Cerebellar nuclear complex (tissue), 1 donor: ENCODE data around the gene HSPB8.

Experiments used
- DNase-seq, 2 experiments: peaks; one replicate each; lab custom pipeline; 2025; lab: John Stamatoyannopoulos, UW

HSPB8 gene, protein sequence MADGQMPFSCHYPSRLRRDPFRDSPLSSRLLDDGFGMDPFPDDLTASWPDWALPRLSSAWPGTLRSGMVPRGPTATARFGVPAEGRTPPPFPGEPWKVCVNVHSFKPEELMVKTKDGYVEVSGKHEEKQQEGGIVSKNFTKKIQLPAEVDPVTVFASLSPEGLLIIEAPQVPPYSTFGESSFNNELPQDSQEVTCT

DNA sequence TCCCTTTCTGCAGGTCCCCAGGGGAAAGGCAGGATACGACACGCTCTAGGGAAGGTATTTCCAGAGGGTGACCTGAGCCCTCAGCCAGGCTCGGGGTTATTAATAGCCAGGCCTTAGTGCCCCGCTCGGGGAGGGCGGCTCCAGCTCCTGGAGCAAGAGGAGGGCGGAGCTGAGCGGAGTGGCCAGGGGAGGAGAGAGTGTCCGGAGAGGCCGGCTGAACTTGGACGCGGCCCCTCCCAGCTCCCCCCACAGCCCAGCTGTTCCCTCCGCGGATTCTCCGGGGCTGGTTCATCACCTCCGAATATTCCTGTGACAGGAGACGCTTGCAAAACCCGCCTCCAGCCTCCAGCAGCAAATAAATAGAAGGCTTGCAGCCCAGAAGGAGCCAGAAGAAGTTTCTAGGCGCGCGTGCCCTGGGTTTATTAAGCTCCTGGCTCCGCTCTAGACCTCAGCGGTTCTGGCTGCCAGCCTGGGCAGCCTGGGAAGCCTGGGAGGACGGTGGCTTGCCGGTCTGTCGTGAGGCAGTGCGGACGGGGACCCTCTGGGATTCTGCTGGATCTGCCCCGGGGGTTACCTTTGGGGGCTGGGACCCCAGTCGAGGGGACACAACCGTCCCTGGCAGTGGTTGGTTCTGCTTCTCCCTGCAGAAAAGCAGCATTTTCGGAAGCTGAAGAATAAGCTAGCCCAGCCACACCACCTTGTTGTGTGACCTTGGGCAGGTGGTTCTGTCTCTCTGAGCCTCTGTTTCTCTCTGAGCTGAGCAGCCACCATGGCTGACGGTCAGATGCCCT, at the start of gene HSPB8:
TSS of gene HSPB8 (plus strand) at position 388 of the 791 bp plus-strand sequence. CDS start at position 770, 382 bp downstream.
- no peak for DNase-seq

DNA sequence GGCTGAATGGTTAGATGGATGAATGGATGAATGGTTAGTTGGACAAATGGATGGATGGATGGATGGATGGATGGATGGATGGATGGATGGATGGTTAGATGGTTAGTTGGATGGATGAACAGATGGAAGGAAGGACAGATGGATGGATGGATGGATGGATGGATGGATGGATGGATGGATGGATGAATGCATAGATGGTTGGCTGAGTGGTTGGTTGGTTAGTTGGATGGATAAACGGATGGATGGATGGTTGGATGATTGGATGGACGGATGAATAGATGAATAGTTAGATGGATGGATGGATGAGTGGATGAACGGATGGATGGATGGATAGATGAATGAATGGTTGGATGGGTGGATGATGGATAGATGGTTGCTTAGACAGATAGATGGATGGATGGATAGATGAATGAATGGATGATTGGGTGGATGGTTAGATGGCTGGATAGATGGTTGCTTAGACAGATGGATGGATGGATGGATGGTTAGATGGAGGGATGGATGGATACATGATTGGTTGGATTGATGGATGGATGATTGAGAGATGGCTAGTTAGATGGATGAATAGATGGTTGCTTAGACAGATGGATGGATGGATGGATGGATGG, 48.8 kb upstream of the HSPB8 start:
- no peak for DNase-seq

- DNase-seq = no peak
Observed at GRCh38 chr12:119130523-119130922, 48.2 kb upstream of the HSPB8 start.

- no peak for DNase-seq
Observed at GRCh38 chr12:119134284-119135072, 44.3 kb upstream of the HSPB8 start.

DNA sequence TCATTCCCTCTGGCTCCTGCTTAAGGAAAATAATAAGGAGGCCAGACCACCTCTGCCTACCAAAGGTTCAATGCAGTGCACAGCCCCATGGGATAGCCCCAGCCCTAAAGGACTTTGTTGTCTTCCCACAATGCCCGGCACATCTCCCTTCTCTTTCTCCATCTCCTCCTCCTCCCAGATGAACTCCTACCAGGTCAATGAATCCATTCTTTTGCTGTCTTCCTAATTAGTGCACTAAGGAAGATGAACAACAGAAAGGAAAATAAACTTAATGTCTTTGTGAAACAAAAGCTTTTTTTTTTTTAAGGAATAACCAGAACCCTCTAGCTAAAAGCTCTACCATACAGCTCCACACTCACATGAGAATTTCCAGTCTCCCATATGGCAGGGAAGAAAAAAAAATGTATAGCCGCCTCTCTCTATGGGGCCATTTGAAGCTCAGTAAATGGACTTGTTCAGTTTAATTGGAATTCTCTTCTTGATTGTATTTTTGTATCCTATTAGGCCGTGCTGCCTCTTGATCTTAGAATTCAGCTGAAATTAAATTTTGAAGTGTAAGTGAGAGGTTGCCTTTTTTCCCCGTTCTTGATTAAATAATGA, 41.8 kb upstream of the HSPB8 start:
- DNase-seq = no peak

- no peak for DNase-seq
Observed at GRCh38 chr12:119139448-119139847, 39.3 kb upstream of the HSPB8 start.

DNA sequence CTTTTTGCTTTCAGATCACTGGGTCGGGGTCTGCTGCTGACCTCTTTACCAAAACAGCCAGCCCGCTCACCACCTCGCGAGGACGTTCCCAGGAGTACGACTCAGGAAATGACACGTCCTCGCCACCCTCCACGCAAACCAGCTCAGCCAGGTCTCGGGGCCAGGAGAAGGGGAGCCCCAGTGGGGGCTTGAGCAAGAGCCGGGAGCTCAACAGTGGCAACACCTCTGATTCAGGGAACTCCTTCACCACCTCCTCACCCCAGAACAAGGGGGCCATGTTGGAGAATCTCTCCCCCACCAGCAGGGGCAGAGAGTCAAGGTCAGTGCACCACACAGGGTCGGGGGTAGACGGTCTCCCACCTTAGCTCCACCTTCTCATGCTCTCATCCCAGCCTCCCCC, 33.4 kb upstream of the HSPB8 start:
- no peak for DNase-seq

GRCh38 chr12:119147847-119148448, 30.8 kb upstream of the HSPB8 start:
- no peak for DNase-seq

GRCh38 chr12:119149270-119149669, 29.5 kb upstream of the HSPB8 start:
- no peak for DNase-seq

GRCh38 chr12:119151445-119152026, 27.2 kb upstream of the HSPB8 start:
- DNase-seq = no peak

DNA sequence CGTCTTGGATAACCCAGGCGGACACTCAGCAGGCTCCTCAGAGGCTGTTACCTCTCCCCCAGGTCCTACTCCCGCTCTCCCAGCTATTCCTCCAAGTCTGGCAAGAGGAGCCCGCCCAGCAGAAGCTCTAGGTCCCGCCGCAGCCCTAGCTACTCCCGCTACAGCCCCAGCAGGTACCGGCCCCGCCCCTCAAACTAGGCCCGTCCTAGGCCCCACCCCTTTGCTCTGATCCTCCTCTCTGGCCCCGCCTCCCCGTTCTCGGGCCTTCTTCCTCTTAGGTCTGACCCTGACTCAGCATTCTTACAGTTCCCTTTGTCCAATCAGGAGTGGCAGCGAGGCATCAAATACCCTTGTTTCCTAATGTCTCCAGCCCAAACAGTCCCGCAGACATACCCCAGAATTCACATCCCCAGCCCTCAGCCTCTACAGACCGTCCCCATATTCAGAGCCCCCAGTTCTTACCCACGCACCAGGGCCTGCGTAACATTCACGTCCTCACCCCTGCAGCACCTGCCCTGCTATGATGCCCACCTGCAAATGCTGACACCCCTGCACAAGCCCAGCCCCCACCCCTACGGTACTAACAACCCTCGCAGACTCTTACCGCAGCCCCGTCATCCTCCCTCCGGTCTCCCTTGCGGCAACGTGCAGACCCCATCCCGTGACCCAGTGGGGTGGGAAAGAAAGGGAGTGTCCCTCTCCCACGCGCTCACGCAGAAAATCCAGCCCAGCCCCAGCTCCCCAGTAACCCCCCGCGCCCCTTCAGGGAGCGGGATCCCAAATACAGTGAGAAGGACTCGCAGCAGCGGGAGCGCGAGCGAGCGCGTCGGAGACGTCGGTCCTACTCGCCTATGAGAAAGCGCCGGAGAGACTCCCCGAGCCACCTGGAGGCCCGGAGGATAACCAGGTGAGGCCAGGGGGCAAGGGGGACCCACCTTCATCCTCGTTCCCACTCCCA, 25.0 kb upstream of the HSPB8 start:
- no peak for DNase-seq

- no peak for DNase-seq
Observed at GRCh38 chr12:119154435-119154818, 24.3 kb upstream of the HSPB8 start.

DNA sequence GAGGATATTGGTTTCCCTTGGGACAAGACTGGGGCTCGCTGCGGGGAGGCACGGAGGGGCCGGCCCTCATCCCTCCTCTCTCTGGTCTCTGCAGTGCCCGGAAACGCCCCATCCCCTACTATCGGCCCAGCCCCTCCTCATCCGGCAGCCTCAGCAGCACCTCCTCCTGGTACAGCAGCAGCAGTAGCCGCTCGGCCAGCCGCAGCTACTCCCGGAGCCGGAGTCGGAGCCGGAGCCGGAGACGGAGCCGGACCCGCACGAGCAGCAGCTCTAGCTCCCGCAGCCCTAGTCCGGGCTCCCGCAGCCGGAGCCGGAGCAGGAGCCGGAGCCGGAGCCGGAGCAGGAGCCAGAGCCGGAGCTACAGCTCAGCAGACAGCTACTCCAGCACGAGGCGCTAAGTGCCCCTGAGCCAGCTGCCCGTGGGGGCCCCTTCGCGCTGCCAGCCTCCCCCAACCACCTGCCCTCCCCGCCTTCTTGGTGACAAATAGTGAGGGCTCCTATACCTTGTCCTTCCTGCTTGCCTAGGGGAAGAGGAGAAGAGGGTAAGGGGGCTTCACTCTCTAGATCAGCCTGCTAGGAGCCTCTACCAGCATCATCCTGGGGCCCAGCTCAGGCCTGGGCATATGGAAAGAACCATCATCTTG, 22.2 kb upstream of the HSPB8 start:
- DNase-seq = no peak

- DNase-seq = peak in 1 of 2 experiments; percentile 40
Observed at GRCh38 chr12:119157528-119157927, 21.2 kb upstream of the HSPB8 start.

- DNase-seq = no peak
Observed at GRCh38 chr12:119157978-119158377, 20.8 kb upstream of the HSPB8 start.

DNA sequence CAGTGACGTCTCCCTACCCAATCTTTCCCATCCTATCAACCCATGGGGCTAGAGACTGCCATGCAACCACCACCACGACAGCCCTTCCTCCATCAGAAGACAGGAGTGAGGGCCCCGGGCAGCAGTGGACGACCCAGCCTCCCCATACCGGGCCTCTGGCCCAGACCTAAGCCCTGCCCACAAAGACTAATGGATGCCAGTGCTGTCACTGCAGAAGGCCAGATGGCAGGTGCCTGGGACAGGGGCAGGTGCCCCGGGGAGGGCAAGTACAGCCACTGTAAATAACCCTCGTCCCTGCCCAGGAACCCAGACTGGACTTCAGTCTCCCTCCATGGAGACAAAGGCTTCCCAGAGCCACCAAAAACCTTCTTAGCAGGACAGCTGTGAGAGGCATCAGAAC, 20.3 kb upstream of the HSPB8 start:
- no peak for DNase-seq

DNA sequence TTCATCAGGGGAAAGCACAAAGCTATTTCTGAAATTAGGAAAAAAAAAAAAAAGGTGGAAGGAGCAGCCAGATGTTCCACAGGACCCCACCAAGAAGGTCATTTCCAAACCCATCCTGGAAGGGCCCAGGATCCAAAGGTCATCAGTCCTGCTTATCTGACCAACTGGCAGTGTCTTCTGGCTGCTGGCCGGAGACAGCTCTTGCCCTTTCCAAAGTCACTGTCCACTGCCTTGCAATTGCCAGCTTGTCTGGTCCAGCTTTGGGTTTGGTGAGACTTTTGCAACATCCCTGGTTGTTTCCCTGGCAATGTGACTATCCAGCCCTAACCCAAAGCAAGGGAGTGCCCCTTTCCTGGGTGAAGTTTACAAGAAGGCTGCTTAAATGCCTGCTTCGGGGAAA, 18.9 kb upstream of the HSPB8 start:
- DNase-seq = no peak

- no peak for DNase-seq
Observed at GRCh38 chr12:119167902-119168301, 10.8 kb upstream of the HSPB8 start.

GRCh38 chr12:119168721-119169120, 10.0 kb upstream of the HSPB8 start:
- no peak for DNase-seq

GRCh38 chr12:119169150-119169549, 9.6 kb upstream of the HSPB8 start:
- DNase-seq = no peak
